Chondrocyte (in vitro differentiated cells): ENCODE data around the gene WNK2. TPM values are rescaled to one million over a fixed set of nuclear protein-coding genes. Genes with fewer than 3 reads are reported as not detected.

Experiments used
- DNase-seq: peaks from one replicate; pipeline ENCODE4 v3.0.0; 2021; ENCODE audit warnings: mixed read lengths, low spot score
- H3K27ac Mint-ChIP-seq: one replicate; pipeline ENCODE4 v1.8.0; 2021; ENCODE audit warnings: mild to moderate bottlenecking, moderate library complexity, mixed read lengths; ENCODE audit not compliant: unreplicated experiment
- H3K27me3 Mint-ChIP-seq: 2 replicates; pipeline ENCODE4 v1.8.0; 2021; ENCODE audit warnings: low read depth, mixed read lengths
- H3K36me3 Mint-ChIP-seq: 2 replicates; pipeline ENCODE4 v1.8.0; 2021; ENCODE audit warnings: low read depth, mixed read lengths
- H3K4me1 Mint-ChIP-seq: 2 replicates; pipeline ENCODE4 v1.8.0; 2021; ENCODE audit warnings: low read depth, mild to moderate bottlenecking, mixed read lengths
- H3K4me3 Mint-ChIP-seq: one replicate; pipeline ENCODE4 v1.8.0; 2021; ENCODE audit warnings: mild to moderate bottlenecking, moderate library complexity, mixed read lengths; ENCODE audit not compliant: unreplicated experiment
- H3K9me3 Mint-ChIP-seq: 2 replicates; pipeline ENCODE4 v1.8.0; 2021; ENCODE audit warnings: low read depth, mixed read lengths
- CTCF ChIP-seq: fragments of 200-600 bp; sonication (generic); IDR thresholded peaks from 2 replicates; pipeline ENCODE4 v1.5.0; 2021; ENCODE audit warnings: antibody characterized with exemption, mild to moderate bottlenecking, moderate library complexity
- total RNA-seq: library from RNA; stranded (reverse); gene quantifications from 3 replicates; pipeline ENCODE4 v1.2.1, GENCODE V29; 2021

WNK2 gene
- total RNA-seq, 1 donor from 2014 or later, result 2.3 TPM

GRCh38 chr9:93316726-93317494 lies 133.0 kb downstream of the WNK2 start:
- H3K9me3 Mint-ChIP-seq, result no peaks in the 10 kb centered on the region
- TF ChIP-seq CTCF, result no peak
- no peak overlapping the region for H3K4me3 Mint-ChIP-seq
- peaks cover 22% of the 10 kb centered on the region for H3K27me3 Mint-ChIP-seq
- DNase-seq, result no peak
- H3K36me3 Mint-ChIP-seq, result no peaks in the 10 kb centered on the region
- H3K27ac Mint-ChIP-seq, result no peak overlapping the region
- H3K4me1 Mint-ChIP-seq, result peaks cover 9% of the 10 kb centered on the region

GRCh38 chr9:93317495-93318094 lies 133.7 kb downstream of the WNK2 start:
- H3K4me3 Mint-ChIP-seq, result no peak overlapping the region

GRCh38 chr9:93318480-93318879 lies 134.5 kb downstream of the WNK2 start:
- H3K4me3 Mint-ChIP-seq, result no peak overlapping the region
- H3K27ac Mint-ChIP-seq, result no peak overlapping the region
- DNase-seq, result no peak
- no peaks in the 10 kb centered on the region for H3K9me3 Mint-ChIP-seq
- no peaks in the 10 kb centered on the region for H3K36me3 Mint-ChIP-seq
- no peaks in the 10 kb centered on the region for H3K4me1 Mint-ChIP-seq
- TF ChIP-seq CTCF, result no peak
- H3K27me3 Mint-ChIP-seq, result peaks cover 17% of the 10 kb centered on the region

More at GRCh38 chr9:93317495-93318094, 133.7 kb downstream of the WNK2 start:
- Mint-ChIP-seq H3K9me3 (no peaks in the 10 kb centered on the region), H3K4me1 (peaks cover 8% of the 10 kb centered on the region), H3K27ac (no peak overlapping the region), H3K36me3 (no peaks in the 10 kb centered on the region), H3K27me3 (peaks cover 21% of the 10 kb centered on the region)
- TF ChIP-seq CTCF, result no peak
- no peak for DNase-seq

GRCh38 chr9:93319301-93319991 lies 135.5 kb downstream of the WNK2 start:
- Mint-ChIP-seq H3K36me3 (no peaks in the 10 kb centered on the region), H3K27me3 (peaks cover 23% of the 10 kb centered on the region), H3K27ac (no peak overlapping the region), H3K4me1 (no peaks in the 10 kb centered on the region), H3K4me3 (no peak overlapping the region), H3K9me3 (no peaks in the 10 kb centered on the region)
- no peak for TF ChIP-seq CTCF
- DNase-seq, result no peak

GRCh38 chr9:93319992-93320500 lies 136.1 kb downstream of the WNK2 start:
- no peak overlapping the region for H3K27ac Mint-ChIP-seq
- no peaks in the 10 kb centered on the region for H3K4me1 Mint-ChIP-seq
- H3K27me3 Mint-ChIP-seq, result peaks cover 24% of the 10 kb centered on the region
- TF ChIP-seq CTCF, result no peak
- H3K9me3 Mint-ChIP-seq, result no peaks in the 10 kb centered on the region
- no peaks in the 10 kb centered on the region for H3K36me3 Mint-ChIP-seq
- no peak overlapping the region for H3K4me3 Mint-ChIP-seq
- DNase-seq, result no peak
